Measurements from ENCODE around the gene ZNF697.
A peak's percentile ranks its signal among the peaks of the same experiment; 100 is the strongest.

ZNF697 gene

DNA sequence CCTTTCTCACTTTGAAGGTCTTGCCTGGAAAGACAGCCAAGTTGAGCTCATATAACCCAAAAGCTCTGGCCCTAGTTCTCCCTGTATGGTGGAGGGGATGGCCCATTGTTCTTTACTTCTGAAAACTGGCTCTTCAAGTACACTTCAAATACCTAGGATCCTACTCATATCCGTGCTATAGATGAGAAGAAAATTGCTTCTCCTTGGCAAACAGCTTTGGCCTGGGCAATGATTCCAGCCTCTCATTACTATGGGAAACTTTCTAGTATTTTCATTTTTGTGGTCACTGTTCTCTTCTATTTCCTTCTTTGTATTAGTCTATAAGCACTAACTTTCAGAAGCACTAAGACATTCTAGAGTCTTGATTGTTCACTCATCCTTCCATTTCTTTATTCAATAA is 53.7 kb downstream of the ZNF697 start:
- Histone ChIP-seq H2BK5ac (ENCODE audit: low read depth, low read length, poor library complexity, severe bottlenecking) (no peak overlapping the region), H4K91ac (ENCODE audit: low read length) (no peak overlapping the region), H3K79me1 (replicated peaks; ENCODE audit: low read length, poor library complexity, severe bottlenecking) (no peaks in the 10 kb centered on the region), H2BK120ac (ENCODE audit: low read depth, low read length) (no peak overlapping the region), H3K36me3 (ENCODE audit: control insufficient read depth in 1 of 2, insufficient read depth in 2 of 2, low read depth in 1 of 2, low read length in 2 of 2) (no peaks in the 10 kb centered on the region), H3K4me1 (ENCODE audit: control insufficient read depth, insufficient read depth, low read depth, low read length) (no peaks in the 10 kb centered on the region), H3K27ac (ENCODE audit: low read length, poor library complexity, severe bottlenecking) (no peak overlapping the region), H2BK15ac (ENCODE audit: low read depth, poor library complexity, severe bottlenecking) (no peak overlapping the region), H3K9me3 (ENCODE audit: control insufficient read depth, low read length) (no peaks in the 10 kb centered on the region), H3K23ac (ENCODE audit: low read length in 2 of 2) (no peak overlapping the region), H2AK5ac (ENCODE audit: low read length, severe bottlenecking) (no peak overlapping the region), H3K27me3 (ENCODE audit: control insufficient read depth in 1 of 2, insufficient read depth in 1 of 2, low read length in 2 of 2) (peaks cover 0 to 15% of the 10 kb centered on the region in 2 experiments), H3K14ac (ENCODE audit: low read length in 2 of 2) (no peak overlapping the region), H3K18ac (ENCODE audit: low read depth in 1 of 2, low read length in 2 of 2) (no peak overlapping the region), H4K8ac (ENCODE audit: low read length) (no peak overlapping the region), H3K4me3 (ENCODE audit: insufficient read depth in 1 of 2, low read depth in 1 of 2, low read length in 2 of 2) (no peak overlapping the region), H2BK12ac (ENCODE audit: low read length in 2 of 2) (no peak overlapping the region), H3K9ac (ENCODE audit: low read length) (no peak overlapping the region), H2AFZ (ENCODE audit: low read depth, low read length) (no peak overlapping the region), H3K4ac (ENCODE audit: low read depth in 1 of 2, low read length in 2 of 2) (no peak overlapping the region), H3K4me2 (ENCODE audit: low read length, poor library complexity, severe bottlenecking) (no peak overlapping the region)
- DNase-seq = no peak
- WGBS = no CpG with 5 or more reads among the region's 1 CpG

- Histone ChIP-seq H2AFZ (ENCODE audit: low read depth, low read length) (no peak overlapping the region), H2BK15ac (ENCODE audit: low read depth, poor library complexity, severe bottlenecking) (no peak overlapping the region), H2AK5ac (ENCODE audit: low read length, severe bottlenecking) (no peak overlapping the region), H3K18ac (ENCODE audit: low read depth in 1 of 2, low read length in 2 of 2) (no peak overlapping the region), H3K27ac (ENCODE audit: low read length, poor library complexity, severe bottlenecking) (no peak overlapping the region), H2BK5ac (ENCODE audit: low read depth, low read length, poor library complexity, severe bottlenecking) (no peak overlapping the region), H4K8ac (ENCODE audit: low read length) (no peak overlapping the region), H2BK120ac (ENCODE audit: low read depth, low read length) (no peak overlapping the region), H3K9me3 (ENCODE audit: control insufficient read depth, low read length) (no peaks in the 10 kb centered on the region), H4K91ac (ENCODE audit: low read length) (no peak overlapping the region), H3K9ac (ENCODE audit: low read length) (no peak overlapping the region), H3K79me1 (replicated peaks; ENCODE audit: low read length, poor library complexity, severe bottlenecking) (no peaks in the 10 kb centered on the region), H3K4ac (ENCODE audit: low read depth in 1 of 2, low read length in 2 of 2) (no peak overlapping the region), H3K23ac (ENCODE audit: low read length in 2 of 2) (no peak overlapping the region), H3K36me3 (ENCODE audit: control insufficient read depth in 1 of 2, insufficient read depth in 2 of 2, low read depth in 1 of 2, low read length in 2 of 2) (no peaks in the 10 kb centered on the region), H3K4me2 (ENCODE audit: low read length, poor library complexity, severe bottlenecking) (no peak overlapping the region), H2BK12ac (ENCODE audit: low read length in 2 of 2) (no peak overlapping the region), H3K14ac (ENCODE audit: low read length in 2 of 2) (no peak overlapping the region), H3K4me1 (ENCODE audit: control insufficient read depth, insufficient read depth, low read depth, low read length) (no peaks in the 10 kb centered on the region), H3K27me3 (ENCODE audit: control insufficient read depth in 1 of 2, insufficient read depth in 1 of 2, low read length in 2 of 2) (peaks cover 0 to 15% of the 10 kb centered on the region in 2 experiments), H3K4me3 (ENCODE audit: insufficient read depth in 1 of 2, low read depth in 1 of 2, low read length in 2 of 2) (no peak overlapping the region)
- 75% methylated on average over 1 of the region's 1 CpG for WGBS
- no peak for DNase-seq
These were observed 54.3 kb downstream of the ZNF697 start for GRCh38 chr1:119593805-119594204.

- Histone ChIP-seq H3K79me1 (replicated peaks; ENCODE audit: low read length, poor library complexity, severe bottlenecking) (no peaks in the 10 kb centered on the region), H2BK120ac (ENCODE audit: low read depth, low read length) (no peak overlapping the region), H3K4ac (ENCODE audit: low read depth in 1 of 2, low read length in 2 of 2) (no peak overlapping the region), H3K36me3 (ENCODE audit: control insufficient read depth in 1 of 2, insufficient read depth in 2 of 2, low read depth in 1 of 2, low read length in 2 of 2) (no peaks in the 10 kb centered on the region), H3K23ac (ENCODE audit: low read length in 2 of 2) (no peak overlapping the region), H2BK5ac (ENCODE audit: low read depth, low read length, poor library complexity, severe bottlenecking) (no peak overlapping the region), H3K9ac (ENCODE audit: low read length) (no peak overlapping the region), H2BK15ac (ENCODE audit: low read depth, poor library complexity, severe bottlenecking) (no peak overlapping the region), H2BK12ac (ENCODE audit: low read length in 2 of 2) (no peak overlapping the region), H3K4me3 (ENCODE audit: insufficient read depth in 1 of 2, low read depth in 1 of 2, low read length in 2 of 2) (no peak overlapping the region), H2AFZ (ENCODE audit: low read depth, low read length) (no peak overlapping the region), H3K4me1 (ENCODE audit: control insufficient read depth, insufficient read depth, low read depth, low read length) (peaks cover 3% of the 10 kb centered on the region), H3K18ac (ENCODE audit: low read depth in 1 of 2, low read length in 2 of 2) (no peak overlapping the region), H2AK5ac (ENCODE audit: low read length, severe bottlenecking) (no peak overlapping the region), H4K91ac (ENCODE audit: low read length) (no peak overlapping the region), H3K14ac (ENCODE audit: low read length in 2 of 2) (no peak overlapping the region), H3K4me2 (ENCODE audit: low read length, poor library complexity, severe bottlenecking) (no peak overlapping the region), H3K9me3 (ENCODE audit: control insufficient read depth, low read length) (no peaks in the 10 kb centered on the region), H3K27me3 (ENCODE audit: control insufficient read depth in 1 of 2, insufficient read depth in 1 of 2, low read length in 2 of 2) (peaks cover 11% of the 10 kb centered on the region in 2 experiments), H3K27ac (ENCODE audit: low read length, poor library complexity, severe bottlenecking) (no peak overlapping the region), H4K8ac (ENCODE audit: low read length) (no peak overlapping the region)
- DNase-seq = no peak
These were observed 57.7 kb downstream of the ZNF697 start for GRCh38 chr1:119590393-119590792.

- Histone ChIP-seq H2BK15ac (ENCODE audit: low read depth, poor library complexity, severe bottlenecking) (no peak overlapping the region), H3K9ac (ENCODE audit: low read length) (no peak overlapping the region), H3K14ac (ENCODE audit: low read length in 2 of 2) (no peak overlapping the region), H3K4me3 (ENCODE audit: insufficient read depth in 1 of 2, low read depth in 1 of 2, low read length in 2 of 2) (no peak overlapping the region), H4K91ac (ENCODE audit: low read length) (no peak overlapping the region), H3K27ac (ENCODE audit: low read length, poor library complexity, severe bottlenecking) (no peak overlapping the region), H3K27me3 (ENCODE audit: control insufficient read depth in 1 of 2, insufficient read depth in 1 of 2, low read length in 2 of 2) (peaks cover 3 to 14% of the 10 kb centered on the region in 2 experiments), H3K18ac (ENCODE audit: low read depth in 1 of 2, low read length in 2 of 2) (no peak overlapping the region), H3K36me3 (ENCODE audit: control insufficient read depth in 1 of 2, insufficient read depth in 2 of 2, low read depth in 1 of 2, low read length in 2 of 2) (no peaks in the 10 kb centered on the region), H2BK12ac (ENCODE audit: low read length in 2 of 2) (no peak overlapping the region), H3K23ac (ENCODE audit: low read length in 2 of 2) (no peak overlapping the region), H2BK5ac (ENCODE audit: low read depth, low read length, poor library complexity, severe bottlenecking) (no peak overlapping the region), H2AK5ac (ENCODE audit: low read length, severe bottlenecking) (peak overlapping the region; percentile 70), H2AFZ (ENCODE audit: low read depth, low read length) (no peak overlapping the region), H3K4me2 (ENCODE audit: low read length, poor library complexity, severe bottlenecking) (no peak overlapping the region), H4K8ac (ENCODE audit: low read length) (no peak overlapping the region), H3K9me3 (ENCODE audit: control insufficient read depth, low read length) (no peaks in the 10 kb centered on the region), H2BK120ac (ENCODE audit: low read depth, low read length) (no peak overlapping the region), H3K79me1 (replicated peaks; ENCODE audit: low read length, poor library complexity, severe bottlenecking) (no peaks in the 10 kb centered on the region), H3K4ac (ENCODE audit: low read depth in 1 of 2, low read length in 2 of 2) (no peak overlapping the region), H3K4me1 (ENCODE audit: control insufficient read depth, insufficient read depth, low read depth, low read length) (peaks cover 3% of the 10 kb centered on the region)
- WGBS = 82% methylated on average over 5 of the region's 5 CpGs
- DNase-seq = no peak
These were observed 59.4 kb downstream of the ZNF697 start for GRCh38 chr1:119588621-119589020.
